Measurements from ENCODE around the gene FAM25A.

DNA sequence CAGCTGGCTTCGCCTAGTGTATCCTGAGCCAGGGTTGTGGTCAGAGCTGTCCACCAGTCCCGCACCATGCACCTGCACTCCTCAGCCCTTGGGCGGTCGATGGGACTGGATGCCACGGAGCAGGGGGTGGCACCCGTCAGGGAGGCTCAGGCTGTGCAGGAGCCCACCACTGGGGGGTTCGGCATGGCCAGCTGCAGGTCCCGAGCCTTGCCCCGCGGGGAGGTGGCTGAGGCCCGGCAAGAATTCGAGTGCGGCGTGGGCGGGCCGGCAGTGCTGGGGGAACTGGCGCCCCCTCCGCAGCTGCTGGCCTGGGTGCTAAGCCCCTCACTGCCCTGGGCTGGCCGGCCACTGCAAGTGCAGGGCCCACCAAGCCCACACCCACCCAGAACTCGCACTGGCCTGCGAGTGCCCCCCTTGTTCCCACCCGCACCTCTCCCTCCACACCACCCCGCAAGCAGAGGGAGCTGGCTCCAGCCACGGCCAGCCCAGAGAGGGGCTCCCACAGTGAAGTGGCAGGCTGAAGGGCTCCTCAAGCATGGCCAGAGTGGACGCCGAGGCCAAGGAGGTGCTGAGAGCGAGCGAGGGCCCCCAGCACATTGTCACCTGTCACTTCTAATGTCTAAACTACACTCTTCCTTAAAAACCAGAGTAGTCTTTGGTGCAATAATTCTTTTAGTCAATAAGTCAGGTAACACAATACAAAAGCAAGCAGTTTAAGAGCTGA, 11.0 kb downstream of the FAM25A start:
- TF ChIP-seq, protein P1, sequence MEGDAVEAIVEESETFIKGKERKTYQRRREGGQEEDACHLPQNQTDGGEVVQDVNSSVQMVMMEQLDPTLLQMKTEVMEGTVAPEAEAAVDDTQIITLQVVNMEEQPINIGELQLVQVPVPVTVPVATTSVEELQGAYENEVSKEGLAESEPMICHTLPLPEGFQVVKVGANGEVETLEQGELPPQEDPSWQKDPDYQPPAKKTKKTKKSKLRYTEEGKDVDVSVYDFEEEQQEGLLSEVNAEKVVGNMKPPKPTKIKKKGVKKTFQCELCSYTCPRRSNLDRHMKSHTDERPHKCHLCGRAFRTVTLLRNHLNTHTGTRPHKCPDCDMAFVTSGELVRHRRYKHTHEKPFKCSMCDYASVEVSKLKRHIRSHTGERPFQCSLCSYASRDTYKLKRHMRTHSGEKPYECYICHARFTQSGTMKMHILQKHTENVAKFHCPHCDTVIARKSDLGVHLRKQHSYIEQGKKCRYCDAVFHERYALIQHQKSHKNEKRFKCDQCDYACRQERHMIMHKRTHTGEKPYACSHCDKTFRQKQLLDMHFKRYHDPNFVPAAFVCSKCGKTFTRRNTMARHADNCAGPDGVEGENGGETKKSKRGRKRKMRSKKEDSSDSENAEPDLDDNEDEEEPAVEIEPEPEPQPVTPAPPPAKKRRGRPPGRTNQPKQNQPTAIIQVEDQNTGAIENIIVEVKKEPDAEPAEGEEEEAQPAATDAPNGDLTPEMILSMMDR (IDR thresholded peaks at IDR 0.05; ENCODE audit: low read depth, low read length): no peak
- no peak for TF ChIP-seq POLR2A (IDR thresholded peaks at IDR 0.05; ENCODE audit: extremely low read depth, insufficient read length)
- TF ChIP-seq, protein P2, sequence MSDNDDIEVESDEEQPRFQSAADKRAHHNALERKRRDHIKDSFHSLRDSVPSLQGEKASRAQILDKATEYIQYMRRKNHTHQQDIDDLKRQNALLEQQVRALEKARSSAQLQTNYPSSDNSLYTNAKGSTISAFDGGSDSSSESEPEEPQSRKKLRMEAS (IDR thresholded peaks at IDR 0.05; ENCODE audit: low read depth, low read length): no peak
